H1 (cell line): ENCODE measurements around the gene IKZF2. TPM values are rescaled to one million over a fixed set of nuclear protein-coding genes. Genes with fewer than 3 reads are reported as not detected.
A peak's percentile ranks its signal among the peaks of the same experiment; 100 is the strongest.

Experiments used
- CTCF ChIA-PET: fragments of 300-600 bp; sonication (Branson Sonifier 250); formaldehyde crosslinking; loops from one replicate; lab custom pipeline; 2021; ENCODE audit not compliant: partially characterized antibody; lab: Charles Lee
- POLR2A ChIA-PET: fragments of 300-600 bp; sonication (Branson Sonifier 250); formaldehyde crosslinking; loops from one replicate; lab custom pipeline; 2021; ENCODE audit warnings: inconsistent platforms; ENCODE audit not compliant: partially characterized antibody; lab: Charles Lee
- DNase-seq, 2 experiments: peaks; one replicate each; pipeline versions ENCODE4 v3.0.0 to v3.0.0-alpha.2; 2010 to 2022; ENCODE audit warnings: low spot score in 2 of 2, low read depth in 1 of 2, mixed read lengths in 1 of 2
- FAIRE-seq: peaks from 2 replicates; lab custom pipeline; 2011; peaks lifted over from hg19 to GRCh38; lab: Jason Lieb, UNC
- H2AFZ ChIP-seq: 2 replicates; pipeline ENCODE4 v1.8.1; 2012; ENCODE audit warnings: low read length, inconsistent platforms
- H2AK5ac ChIP-seq: 2 replicates; pipeline ENCODE4 v1.6.1; 2013; ENCODE audit warnings: low read depth, low read length
- H2BK120ac ChIP-seq: replicated peaks from 2 replicates; pipeline ENCODE3; 2013; ENCODE audit warnings: low read depth, low read length, inconsistent platforms
- H2BK12ac ChIP-seq: 2 replicates; pipeline ENCODE4 v1.6.1; 2013; ENCODE audit warnings: low read depth, low read length
- H2BK15ac ChIP-seq: 2 replicates; pipeline ENCODE4 v1.6.1; 2013; ENCODE audit warnings: low read length
- H2BK20ac ChIP-seq: 2 replicates; pipeline ENCODE4 v1.6.1; 2013; ENCODE audit warnings: low read length
- H2BK5ac ChIP-seq: 2 replicates; pipeline ENCODE4 v1.6.1; 2013; ENCODE audit warnings: low read depth, low read length
- H3K14ac ChIP-seq: 2 replicates; pipeline ENCODE4 v1.6.1; 2013; ENCODE audit warnings: inconsistent platforms; ENCODE audit not compliant: insufficient read length
- H3K18ac ChIP-seq: 2 replicates; pipeline ENCODE4 v1.6.1; 2013; ENCODE audit warnings: low read length; ENCODE audit errors: extremely low read depth
- H3K23ac ChIP-seq: 2 replicates; pipeline ENCODE4 v1.6.1; 2013; ENCODE audit warnings: inconsistent platforms; ENCODE audit not compliant: insufficient read length
- H3K23me2 ChIP-seq: 2 replicates; pipeline ENCODE4 v1.6.1; 2013; ENCODE audit warnings: low read depth, low read length
- H3K27ac ChIP-seq: 2 replicates; pipeline ENCODE4 v1.6.1; 2011; ENCODE audit warnings: low read depth, low read length, inconsistent platforms
- H3K27me3 ChIP-seq, 4 experiments: replicated peaks in 1 of 4; 1 replicate in 1 of 4; 2 replicates in 3 of 4; pipeline versions ENCODE4 v1.6.1 to v1.8.1; 2011 to 2013; ENCODE audit warnings: low read length in 3 of 4, mild to moderate bottlenecking in 3 of 4, inconsistent platforms in 2 of 4, mixed read lengths in 2 of 4, moderate library complexity in 1 of 4; ENCODE audit not compliant: control insufficient read depth in 3 of 4, insufficient read depth in 3 of 4; ENCODE audit errors: extremely low read depth in 1 of 4
- H3K36me3 ChIP-seq, 4 experiments: 2 replicates each; pipeline versions ENCODE4 v1.6.1 to v1.8.1; 2011 to 2013; ENCODE audit warnings: mild to moderate bottlenecking in 4 of 4, low read length in 3 of 4, moderate library complexity in 2 of 4, control low read depth in 1 of 4, inconsistent platforms in 1 of 4; ENCODE audit not compliant: insufficient read depth in 4 of 4, control insufficient read depth in 2 of 4
- H3K4ac ChIP-seq: replicated peaks from 2 replicates; pipeline ENCODE3; 2013; ENCODE audit warnings: low read length, low read depth, mixed read lengths, inconsistent platforms; ENCODE audit not compliant: insufficient read length
- H3K4me1 ChIP-seq, 4 experiments: replicated peaks in 1 of 4; 1 replicate in 1 of 4; 2 replicates in 3 of 4; pipeline versions ENCODE4 v1.6.1 to v1.8.1; 2011 to 2013; ENCODE audit warnings: low read length in 3 of 4, inconsistent platforms in 2 of 4, mixed read lengths in 1 of 4; ENCODE audit not compliant: insufficient read depth in 4 of 4, control insufficient read depth in 3 of 4
- H3K4me2 ChIP-seq, 2 experiments: 2 replicates each; pipeline versions ENCODE4 v1.6.1 to v1.8.1; 2011 to 2013; ENCODE audit warnings: low read depth in 2 of 2, low read length in 2 of 2, control low read depth in 1 of 2, inconsistent platforms in 1 of 2, mild to moderate bottlenecking in 1 of 2; ENCODE audit not compliant: insufficient read depth in 1 of 2
- H3K4me3 ChIP-seq, 4 experiments: fragments of 200-600, 300-600 bp in 1 of 4; sonication (generic), shearing (Covaris generic), sonication (Bioruptor Twin) in 1 of 4; 2 replicates each; pipeline versions ENCODE4 v1.5.1 to v1.8.1; 2011 to 2016; ENCODE audit warnings: low read length in 4 of 4, low read depth in 3 of 4, control low read depth in 2 of 4, inconsistent platforms in 2 of 4, mild to moderate bottlenecking in 2 of 4, mixed read lengths in 1 of 4, moderate library complexity in 1 of 4; ENCODE audit not compliant: insufficient read depth in 2 of 4; ENCODE audit errors: extremely low read depth in 1 of 4
- H3K56ac ChIP-seq: replicated peaks from 2 replicates; pipeline ENCODE3; 2013; ENCODE audit warnings: low read depth, mild to moderate bottlenecking, mixed read lengths, low read length, inconsistent platforms; ENCODE audit not compliant: insufficient read length
- H3K79me1 ChIP-seq: 2 replicates; pipeline ENCODE4 v1.6.1; 2013; ENCODE audit warnings: low read depth, low read length, control low read depth
- H3K79me2 ChIP-seq, 2 experiments: 2 replicates each; pipeline versions ENCODE4 v1.6.1 to v1.8.1; 2012 to 2013; ENCODE audit warnings: low read length in 2 of 2, mild to moderate bottlenecking in 2 of 2, inconsistent platforms in 1 of 2; ENCODE audit not compliant: insufficient read depth in 2 of 2, control insufficient read depth in 1 of 2
- H3K9ac ChIP-seq, 4 experiments: replicated peaks in 1 of 4; 1 replicate in 1 of 4; 2 replicates in 3 of 4; pipeline versions ENCODE4 v1.6.1 to v1.8.1; 2011 to 2013; ENCODE audit warnings: low read depth in 3 of 4, low read length in 3 of 4, control low read depth in 2 of 4, mild to moderate bottlenecking in 2 of 4, moderate library complexity in 2 of 4, inconsistent platforms in 1 of 4; ENCODE audit errors: extremely low read depth in 1 of 4
- H3K9me3 ChIP-seq, 2 experiments: 2 replicates each; pipeline versions ENCODE4 v1.6.1 to v1.8.1; 2012 to 2013; ENCODE audit warnings: mild to moderate bottlenecking in 2 of 2, moderate library complexity in 2 of 2, control low read depth in 1 of 2, inconsistent platforms in 1 of 2, low read depth in 1 of 2, low read length in 1 of 2, mixed read lengths in 1 of 2; ENCODE audit not compliant: insufficient read depth in 2 of 2
- H4K20me1 ChIP-seq, 2 experiments: replicated peaks in 1 of 2; 2 replicates each; pipeline versions ENCODE3 to v1.8.1; 2011 to 2013; ENCODE audit warnings: inconsistent platforms in 2 of 2, low read length in 2 of 2, mild to moderate bottlenecking in 1 of 2; ENCODE audit not compliant: insufficient read depth in 2 of 2, control insufficient read depth in 1 of 2
- H4K5ac ChIP-seq: 2 replicates; pipeline ENCODE4 v1.6.1; 2013; ENCODE audit warnings: low read length, low read depth, mixed read lengths, inconsistent platforms; ENCODE audit not compliant: insufficient read length
- H4K8ac ChIP-seq: 2 replicates; pipeline ENCODE4 v1.8.0; 2013; ENCODE audit warnings: mild to moderate bottlenecking, moderate library complexity, low read length, inconsistent platforms; ENCODE audit not compliant: insufficient read depth; ENCODE audit errors: extremely low read depth
- H4K91ac ChIP-seq: replicated peaks from 2 replicates; pipeline ENCODE3; 2013; ENCODE audit warnings: low read length, mixed read lengths, inconsistent platforms; ENCODE audit not compliant: insufficient read length
- ATF3 ChIP-seq: IDR thresholded peaks from 2 replicates; pipeline ENCODE4 v1.6.1; 2011; ENCODE audit warnings: low read depth, mild to moderate bottlenecking, low read length; ENCODE audit not compliant: insufficient read depth
- BACH1 ChIP-seq: IDR thresholded peaks from 2 replicates; pipeline ENCODE4 v1.6.1; 2012; ENCODE audit warnings: low read length, improper control_type of control experiment
- EGR1 ChIP-seq: IDR thresholded peaks from 2 replicates; pipeline ENCODE4 v1.6.1; 2011; ENCODE audit warnings: low read depth, low read length, borderline replicate concordance
- EZH2 ChIP-seq: fragments of 200-600 bp; sonication (generic); IDR thresholded peaks from 2 replicates; pipeline ENCODE4 v1.7.1; 2012; ENCODE audit warnings: low read depth, mild to moderate bottlenecking, moderate library complexity, low read length, inconsistent platforms; ENCODE audit not compliant: severe bottlenecking
- GTF2F1 ChIP-seq: IDR thresholded peaks from 2 replicates; pipeline ENCODE4 v1.6.1; 2012; ENCODE audit warnings: low read depth, low read length, improper control_type of control experiment, borderline replicate concordance
- RAD21 ChIP-seq, 2 experiments: IDR thresholded peaks in 1 of 2; conservative IDR thresholded peaks in 1 of 2; 2 replicates each; pipeline ENCODE4 v1.6.1; 2011; ENCODE audit warnings: low read depth in 2 of 2, low read length in 2 of 2, improper control_type of control experiment in 1 of 2, inconsistent platforms in 1 of 2, mild to moderate bottlenecking in 1 of 2, moderate library complexity in 1 of 2
- WGBS, 2 experiments: shearing (Covaris generic) in 1 of 2; methylation state at CpG; one replicate each; pipeline versions ENCODE4 v1.1.6 to v1.1.7; 2013 to 2015; ENCODE audit warnings: low lambda C conversion rate in 2 of 2, mixed read lengths in 2 of 2, inconsistent platforms in 1 of 2, low coverage in 1 of 2, missing lambda C conversion rate in 1 of 2; ENCODE audit not compliant: insufficient replicate concordance in 2 of 2, insufficient coverage in 1 of 2, insufficient read length in 1 of 2; ENCODE audit errors: extremely low coverage in 1 of 2, missing lambda C conversion rate in 1 of 2; 5-methylcytosine and 5-hydroxymethylcytosine counted together
- polyA plus RNA-seq, 7 experiments: library from polyadenylated mRNA; depleted of rRNA in 3 of 7; stranded (reverse) in 5 of 7; unstranded in 2 of 7; fragments of >200 nt in 5 of 7; fragments of 200-250 nt in 2 of 7; gene quantifications; 1 replicate in 5 of 7; 2 replicates in 1 of 7; 4 replicates in 1 of 7; pipeline versions ENCODE4 v1.2.1 to v1.2.3, GENCODE V29; 2011 to 2013; ENCODE audit warnings: missing spikeins in 2 of 7, mixed read lengths in 2 of 7
- total RNA-seq: library from RNA; stranded (reverse); fragmentation: NEBNext Ultra II Directional; extraction: Animal tissue kit (Norgen Biotek cat#: 25700); gene quantifications from 2 replicates; pipeline ENCODE4 v1.2.1, GENCODE V29; 2021

Gene IKZF2
- total and polyA plus RNA-seq, 2 of the 8 experiments (the other 6 are each of a cell fraction or from before 2014, with no cell fraction given), result 1.7 to 4.4 TPM

- no peak overlapping the region for H4K8ac ChIP-seq
- no peak overlapping the region for H3K14ac ChIP-seq
- no peaks in the 10 kb centered on the region for H3K9me3 ChIP-seq
- H3K79me1 ChIP-seq, result no peaks in the 10 kb centered on the region
- H3K23ac ChIP-seq, result no peak overlapping the region
- H2BK20ac ChIP-seq, result no peak overlapping the region
- H4K91ac ChIP-seq, result no peak overlapping the region
- H4K20me1 ChIP-seq, result no peaks in the 10 kb centered on the region
- H3K4me1 ChIP-seq, result no peaks in the 10 kb centered on the region
- TF ChIP-seq GTF2F1 (no peak), EGR1 (no peak), BACH1 (no peak), EZH2 (no peak), RAD21 (IDR thresholded peaks at IDR 0.05 in 1 of 2, conservative IDR thresholded peaks at IDR 0.05 in 1 of 2; ENCODE audit: low read depth in 2 of 2, low read length in 2 of 2) (no peak), ATF3 (no peak)
- TF ChIP-seq, all 59 proteins: peak for 0
- Histone ChIP-seq H3K4me2 (no peak overlapping the region), H3K27ac (no peak overlapping the region), H3K79me2 (no peaks in the 10 kb centered on the region), H3K4ac (no peak overlapping the region), H2BK120ac (no peak overlapping the region), H3K56ac (no peak overlapping the region), H2AFZ (0 out of 2 replicates have a peak overlapping the region, but pooled peaks have one; percentile 60), H2BK12ac (no peak overlapping the region), H2AK5ac (no peak overlapping the region), H2BK15ac (no peak overlapping the region), H3K36me3 (no peaks in the 10 kb centered on the region), H3K27me3 (no peaks in the 10 kb centered on the region), H3K4me3 (no peak overlapping the region), H4K5ac (no peak overlapping the region), H3K9ac (no peak overlapping the region), H3K18ac (no peak overlapping the region), H3K23me2 (no peaks in the 10 kb centered on the region), H2BK5ac (no peak overlapping the region)
- peak; percentile 50 for FAIRE-seq
- POLR2A ChIA-PET, result no interaction called here
- no peak for DNase-seq
- WGBS, 2 experiments, result 87% methylated on average over 3 of the region's 3 CpGs; no CpG with 5 or more reads in 1 of the 2 experiments
- CTCF ChIA-PET, result interaction anchor here (0.7 kb wide), 1 partner anchor 10 kb away, joined by 3 read pairs; no protein-coding TSS in a partner anchor
These were observed 153.8 kb downstream of the IKZF2 start for GRCh38 chr2:212997526-212998020.
